Stimulated activated CD8-positive, alpha-beta memory T cell treated with anti-CD3 and anti-CD28 coated beads, Interleukin-4, amount 100 ng/mL, for 48 hours (primary cell): ENCODE data around the gene PLCD1.
"Not testable (repeated sequence)": the region's sequence is repeated elsewhere in the genome, so short reads cannot be mapped to it uniquely, and the experiment has no call there.

ENCODE experiments used
- DNase-seq: peaks from one replicate; pipeline ENCODE4 v3.0.0-alpha.2; 2020

PLCD1 gene

GRCh38 chr3:37984051-37984450 is 45.4 kb downstream of the PLCD1 start:
- no peak for DNase-seq

GRCh38 chr3:37982331-37982730 is 47.1 kb downstream of the PLCD1 start:
- no peak for DNase-seq

GRCh38 chr3:37981348-37981664 is 48.1 kb downstream of the PLCD1 start:
- DNase-seq: no peak

GRCh38 chr3:37980462-37981347 is 48.7 kb downstream of the PLCD1 start:
- no peak for DNase-seq

GRCh38 chr3:37979541-37980461 is 49.6 kb downstream of the PLCD1 start:
- no peak for DNase-seq

GRCh38 chr3:37974121-37975083 is 55.0 kb downstream of the PLCD1 start:
- DNase-seq: peak; percentile 81

GRCh38 chr3:37973246-37974054 is 56.0 kb downstream of the PLCD1 start:
- DNase-seq: no peak

GRCh38 chr3:37972056-37972455 is 57.4 kb downstream of the PLCD1 start:
- DNase-seq: not testable (repeated sequence)

GRCh38 chr3:37971467-37971866 is 58.0 kb downstream of the PLCD1 start:
- no peak for DNase-seq

- DNase-seq: no peak
These were observed 58.6 kb downstream of the PLCD1 start for GRCh38 chr3:37970802-37971201.

- DNase-seq: no peak
These were observed 59.8 kb downstream of the PLCD1 start for GRCh38 chr3:37969596-37970100.

GRCh38 chr3:37968813-37969595 is 60.4 kb downstream of the PLCD1 start:
- DNase-seq: no peak

GRCh38 chr3:37968199-37968598 is 61.2 kb downstream of the PLCD1 start:
- DNase-seq: no peak

GRCh38 chr3:37967260-37967881 is 62.1 kb downstream of the PLCD1 start:
- peak; percentile 77 for DNase-seq

GRCh38 chr3:37964716-37965115 is 64.7 kb downstream of the PLCD1 start:
- no peak for DNase-seq

- no peak for DNase-seq
These were observed 65.3 kb downstream of the PLCD1 start for GRCh38 chr3:37964146-37964545.

GRCh38 chr3:37963635-37964034 is 65.8 kb downstream of the PLCD1 start:
- DNase-seq: no peak

GRCh38 chr3:37963016-37963415 is 66.4 kb downstream of the PLCD1 start:
- DNase-seq: no peak

- DNase-seq: no peak
These were observed 67.6 kb downstream of the PLCD1 start for GRCh38 chr3:37961622-37962431.
